Panc1 (cell line): ENCODE results near the gene SHISAL1. TPM values are rescaled to one million over a fixed set of nuclear protein-coding genes. Genes with fewer than 3 reads are reported as not detected.

Experiments used
- ATAC-seq: fragments of 200-7000 bp; cut with Tn5 transposase; 2 replicates; pipeline ENCODE4 v1.9.1; 2020; ENCODE audit warnings: mild to moderate bottlenecking, moderate library complexity
- BruUV-seq: library from RNA; stranded (reverse); fragments of 400-500 nt; replicated peaks from 2 replicates; lab custom pipeline; 2021; lab: Mats Ljungman, UMichigan
- CTCF ChIA-PET: fragments of 300-600 bp; sonication (Branson Sonifier 250); formaldehyde crosslinking; loops from one replicate; lab custom pipeline; 2022; ENCODE audit warnings: antibody characterized with exemption; lab: Charles Lee
- POLR2A ChIA-PET: fragments of 300-600 bp; sonication (Branson Sonifier 250); formaldehyde crosslinking; loops from one replicate; lab custom pipeline; 2022; ENCODE audit warnings: antibody characterized with exemption; lab: Charles Lee
- DNase-seq: peaks from one replicate; pipeline ENCODE4 v3.0.0-alpha.2; 2010; ENCODE audit warnings: low read depth, low spot score
- H3K27ac ChIP-seq: 2 replicates; pipeline ENCODE4 v1.5.1; 2011; ENCODE audit warnings: mild to moderate bottlenecking, low read length, inconsistent platforms
- H3K27me3 ChIP-seq: fragments of 200-500 bp; sonication (Bioruptor generic); 2 replicates; pipeline ENCODE4 v1.6.0; 2014; ENCODE audit warnings: low read length, inconsistent platforms; ENCODE audit not compliant: control insufficient read depth, insufficient read depth
- H3K36me3 ChIP-seq: fragments of 200-500 bp; sonication (Bioruptor generic); 2 replicates; pipeline ENCODE4 v1.5.1; 2014; ENCODE audit warnings: inconsistent platforms, mild to moderate bottlenecking, low read length, moderate library complexity; ENCODE audit not compliant: control insufficient read depth, insufficient read depth
- H3K4me1 ChIP-seq: 2 replicates; pipeline ENCODE4 v1.5.1; 2011; ENCODE audit warnings: inconsistent platforms, mild to moderate bottlenecking, low read length, moderate library complexity; ENCODE audit not compliant: control insufficient read depth, insufficient read depth
- H3K4me3 ChIP-seq, 2 experiments: 2 replicates each; pipeline ENCODE4 v1.5.1; 2011 to 2012; ENCODE audit warnings: low read depth in 2 of 2, low read length in 2 of 2, mild to moderate bottlenecking in 2 of 2, inconsistent platforms in 1 of 2, moderate library complexity in 1 of 2
- H3K9me3 ChIP-seq: fragments of 200-500 bp; sonication (Bioruptor generic); 2 replicates; pipeline ENCODE4 v1.5.1; 2014; ENCODE audit warnings: low read depth, mild to moderate bottlenecking, inconsistent platforms, low read length, moderate library complexity; ENCODE audit not compliant: control insufficient read depth, insufficient read depth
- POLR2AphosphoS5 ChIP-seq: IDR thresholded peaks from 2 replicates; pipeline ENCODE4 v1.6.1; 2012; ENCODE audit warnings: mild to moderate bottlenecking, low read depth, low read length, moderate library complexity
- SIN3A ChIP-seq: IDR thresholded peaks from 2 replicates; pipeline ENCODE4 v1.6.1; 2012; ENCODE audit warnings: low read depth, mild to moderate bottlenecking, low read length, moderate library complexity, borderline replicate concordance; ENCODE audit not compliant: insufficient read depth
- TCF7L2 ChIP-seq: IDR thresholded peaks from 2 replicates; pipeline ENCODE4 v1.6.1; 2011; ENCODE audit warnings: mild to moderate bottlenecking, low read depth, low read length, inconsistent platforms
- in situ Hi-C: cut with HindIII; loops from 2 replicates; pipeline ENCODE4 v1.10.0; 2016; ENCODE audit warnings: low sequenced_read_pairs, low pct_unique_long_range_greater_than_20kb
- intact Hi-C: fragments of 100-400 bp; cut with micrococcal nuclease; formaldehyde crosslinking; loops from one replicate; pipeline ENCODE4 v1.10.0; 2022; ENCODE audit not compliant: unreplicated experiment
- total RNA-seq: library from RNA; stranded (reverse); gene quantifications from one replicate; pipeline ENCODE4 v1.2.1, GENCODE V29; 2021; ENCODE audit not compliant: unreplicated experiment
- TF ChIP-seq, protein P1 (sequence below), 2 experiments: IDR thresholded peaks; 2 replicates each; pipeline ENCODE4 v1.6.1; 2011 to 2012; ENCODE audit warnings: low read depth in 2 of 2, control low read depth in 1 of 2, low read length in 1 of 2, mild to moderate bottlenecking in 1 of 2, moderate library complexity in 1 of 2; ENCODE audit not compliant: insufficient read depth in 1 of 2
- TF ChIP-seq, protein P2 (sequence below): fragments of 450-650 bp; IDR thresholded peaks from 2 replicates; pipeline ENCODE4 v1.5.1; 2017; ENCODE audit warnings: mild to moderate bottlenecking

Gene SHISAL1
- total RNA-seq, 1 experiment from 2014 or later = 1.2 TPM

DNA sequence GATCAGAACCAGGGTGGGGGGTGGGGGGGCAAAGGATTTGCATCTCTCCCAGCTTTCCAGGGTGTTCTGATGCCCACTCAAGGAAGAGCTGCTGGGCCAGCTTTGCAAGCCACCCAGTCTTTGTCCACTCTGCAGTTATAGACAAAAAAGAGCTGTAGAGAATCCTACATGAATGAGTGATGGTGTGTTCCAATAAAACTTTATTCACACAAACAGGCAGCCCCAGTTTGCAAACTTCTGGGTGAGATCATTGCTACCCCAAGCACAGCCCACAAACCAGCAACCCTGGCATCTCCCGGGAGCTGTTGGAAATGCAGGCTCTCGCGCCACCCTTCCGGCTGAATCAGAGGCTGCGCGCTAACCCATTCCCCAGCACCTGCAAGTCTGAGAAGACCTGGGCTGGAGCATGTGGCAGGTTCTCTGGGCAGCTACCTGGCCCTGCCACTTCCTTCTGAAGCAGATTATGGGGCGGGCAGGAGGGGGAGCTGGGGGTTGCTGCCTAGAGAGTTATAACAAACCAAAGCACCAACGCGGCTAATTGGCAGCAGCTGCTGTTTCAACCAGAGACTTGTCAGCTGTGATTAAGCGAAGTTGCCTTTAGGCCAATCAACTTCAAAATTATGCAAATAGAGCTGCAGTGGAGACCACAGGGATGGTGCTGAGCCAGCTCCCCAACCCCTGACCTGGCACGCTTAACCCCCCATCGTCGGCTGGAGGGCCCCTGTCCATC is 3.8 kb upstream of the SHISAL1 start:
- no peak overlapping the region for H3K27ac ChIP-seq
- H3K4me3 ChIP-seq = no peak overlapping the region
- no peaks in the 10 kb centered on the region for H3K36me3 ChIP-seq
- BruUV-seq = no TSS peak
- no peak for ATAC-seq
- intact Hi-C loops (no loop called here), in situ Hi-C loops (no loop called here)
- TF ChIP-seq SIN3A (no peak), TCF7L2 (no peak), POLR2AphosphoS5 (no peak)
- TF ChIP-seq, protein P1, sequence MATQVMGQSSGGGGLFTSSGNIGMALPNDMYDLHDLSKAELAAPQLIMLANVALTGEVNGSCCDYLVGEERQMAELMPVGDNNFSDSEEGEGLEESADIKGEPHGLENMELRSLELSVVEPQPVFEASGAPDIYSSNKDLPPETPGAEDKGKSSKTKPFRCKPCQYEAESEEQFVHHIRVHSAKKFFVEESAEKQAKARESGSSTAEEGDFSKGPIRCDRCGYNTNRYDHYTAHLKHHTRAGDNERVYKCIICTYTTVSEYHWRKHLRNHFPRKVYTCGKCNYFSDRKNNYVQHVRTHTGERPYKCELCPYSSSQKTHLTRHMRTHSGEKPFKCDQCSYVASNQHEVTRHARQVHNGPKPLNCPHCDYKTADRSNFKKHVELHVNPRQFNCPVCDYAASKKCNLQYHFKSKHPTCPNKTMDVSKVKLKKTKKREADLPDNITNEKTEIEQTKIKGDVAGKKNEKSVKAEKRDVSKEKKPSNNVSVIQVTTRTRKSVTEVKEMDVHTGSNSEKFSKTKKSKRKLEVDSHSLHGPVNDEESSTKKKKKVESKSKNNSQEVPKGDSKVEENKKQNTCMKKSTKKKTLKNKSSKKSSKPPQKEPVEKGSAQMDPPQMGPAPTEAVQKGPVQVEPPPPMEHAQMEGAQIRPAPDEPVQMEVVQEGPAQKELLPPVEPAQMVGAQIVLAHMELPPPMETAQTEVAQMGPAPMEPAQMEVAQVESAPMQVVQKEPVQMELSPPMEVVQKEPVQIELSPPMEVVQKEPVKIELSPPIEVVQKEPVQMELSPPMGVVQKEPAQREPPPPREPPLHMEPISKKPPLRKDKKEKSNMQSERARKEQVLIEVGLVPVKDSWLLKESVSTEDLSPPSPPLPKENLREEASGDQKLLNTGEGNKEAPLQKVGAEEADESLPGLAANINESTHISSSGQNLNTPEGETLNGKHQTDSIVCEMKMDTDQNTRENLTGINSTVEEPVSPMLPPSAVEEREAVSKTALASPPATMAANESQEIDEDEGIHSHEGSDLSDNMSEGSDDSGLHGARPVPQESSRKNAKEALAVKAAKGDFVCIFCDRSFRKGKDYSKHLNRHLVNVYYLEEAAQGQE (IDR thresholded peaks at IDR 0.05; ENCODE audit: insufficient read depth in 1 of 2, low read depth in 2 of 2, low read length in 1 of 2) = no peak
- TF ChIP-seq, protein P2, sequence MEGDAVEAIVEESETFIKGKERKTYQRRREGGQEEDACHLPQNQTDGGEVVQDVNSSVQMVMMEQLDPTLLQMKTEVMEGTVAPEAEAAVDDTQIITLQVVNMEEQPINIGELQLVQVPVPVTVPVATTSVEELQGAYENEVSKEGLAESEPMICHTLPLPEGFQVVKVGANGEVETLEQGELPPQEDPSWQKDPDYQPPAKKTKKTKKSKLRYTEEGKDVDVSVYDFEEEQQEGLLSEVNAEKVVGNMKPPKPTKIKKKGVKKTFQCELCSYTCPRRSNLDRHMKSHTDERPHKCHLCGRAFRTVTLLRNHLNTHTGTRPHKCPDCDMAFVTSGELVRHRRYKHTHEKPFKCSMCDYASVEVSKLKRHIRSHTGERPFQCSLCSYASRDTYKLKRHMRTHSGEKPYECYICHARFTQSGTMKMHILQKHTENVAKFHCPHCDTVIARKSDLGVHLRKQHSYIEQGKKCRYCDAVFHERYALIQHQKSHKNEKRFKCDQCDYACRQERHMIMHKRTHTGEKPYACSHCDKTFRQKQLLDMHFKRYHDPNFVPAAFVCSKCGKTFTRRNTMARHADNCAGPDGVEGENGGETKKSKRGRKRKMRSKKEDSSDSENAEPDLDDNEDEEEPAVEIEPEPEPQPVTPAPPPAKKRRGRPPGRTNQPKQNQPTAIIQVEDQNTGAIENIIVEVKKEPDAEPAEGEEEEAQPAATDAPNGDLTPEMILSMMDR = no peak
- ChIA-PET CTCF (no interaction called here), POLR2A (no interaction called here)
- H3K9me3 ChIP-seq = no peaks in the 10 kb centered on the region
- no peak for DNase-seq
- H3K4me1 ChIP-seq = no peaks in the 10 kb centered on the region
- H3K27me3 ChIP-seq = no peaks in the 10 kb centered on the region

DNA sequence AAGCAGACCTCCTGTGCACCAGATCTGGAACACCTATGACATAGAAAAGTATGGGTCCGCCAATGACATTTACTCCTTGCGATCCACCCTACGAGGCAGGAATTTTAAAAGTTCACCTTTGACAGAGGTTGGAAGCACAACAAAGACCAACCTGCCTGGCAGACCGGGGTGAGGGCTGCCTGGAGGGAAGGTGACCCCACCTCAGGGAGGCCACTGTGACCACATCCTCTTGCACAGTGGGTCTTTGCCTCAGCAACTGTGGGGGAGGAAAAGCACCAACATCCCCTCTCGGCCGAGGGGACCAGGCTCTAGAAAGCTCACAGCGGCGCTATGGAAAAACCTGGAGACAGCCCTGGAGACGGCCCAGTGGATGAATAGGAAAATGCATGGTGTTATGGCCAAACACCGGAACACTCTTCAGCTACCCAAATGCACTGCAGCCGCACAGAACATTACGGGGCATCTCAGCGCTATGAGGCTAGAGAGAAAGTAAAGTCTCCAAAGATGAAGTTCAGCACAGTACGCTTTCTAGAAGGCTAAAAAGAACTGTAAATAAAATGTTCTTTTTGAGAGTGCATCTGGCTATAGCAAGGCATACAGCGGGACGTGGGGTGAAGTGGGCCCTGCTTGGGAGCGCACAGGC is 1.8 kb upstream of the SHISAL1 start:
- DNase-seq (no peak), ATAC-seq (no peak)
- in situ Hi-C loops = no loop called here
- TF ChIP-seq, protein P1 (IDR thresholded peaks at IDR 0.05; ENCODE audit: insufficient read depth in 1 of 2, low read depth in 2 of 2, low read length in 1 of 2) = no peak
- no peak for TF ChIP-seq TCF7L2
- TF ChIP-seq, protein P2 = no peak
- TF ChIP-seq POLR2AphosphoS5 = no peak
- no peak for TF ChIP-seq SIN3A
- no peaks in the 10 kb centered on the region for H3K27me3 ChIP-seq
- POLR2A ChIA-PET = no interaction called here
- intact Hi-C loops = no loop called here
- CTCF ChIA-PET = no interaction called here
- H3K36me3 ChIP-seq = no peaks in the 10 kb centered on the region
- no peak overlapping the region for H3K4me3 ChIP-seq
- no peaks in the 10 kb centered on the region for H3K4me1 ChIP-seq
- no peak overlapping the region for H3K27ac ChIP-seq
- H3K9me3 ChIP-seq = no peaks in the 10 kb centered on the region
- BruUV-seq = no TSS peak
